ENCODE measurements around the gene FRYL. TPM values are rescaled to one million over a fixed set of nuclear protein-coding genes. Genes with fewer than 3 reads are reported as not detected.
"Not testable (repeated sequence)": the region's sequence is repeated elsewhere in the genome, so short reads cannot be mapped to it uniquely, and the experiment has no call there.

The FRYL gene
- total RNA-seq (38.3 TPM), polyA plus RNA-seq (ENCODE audit: insufficient read depth in 1 of 8, insufficient read length in 8 of 8, low replicate concordance in 1 of 8) (10 to 100 TPM; 14.9 to 25.9 (median 19.4) TPM)
- long read RNA-seq, donor 1 = 0 reads
- long read RNA-seq, donor 2 = 0 reads
- long read RNA-seq, donor 3 = 0 reads
- long read RNA-seq, donor 4 = 0 reads
- long read RNA-seq, donor 5, partial matches to known transcripts = 5 of 5 reads
- long read RNA-seq, donor 5, other reads (novel, unspliced or antisense) = 0 of 5 reads
- long read RNA-seq, donor 6 = 0 reads
- long read RNA-seq, donor 7 = 0 reads
- long read RNA-seq, donor 8, partial matches to known transcripts = 0 of 1 reads
- long read RNA-seq, donor 8, other reads (novel, unspliced or antisense) = 0 of 1 reads
- long read RNA-seq, donor 9 = 0 reads
- long read RNA-seq, donor 10 = 0 reads
- long read RNA-seq, donor 11, partial matches to known transcripts = 0 of 1 reads
- long read RNA-seq, donor 11, other reads (novel, unspliced or antisense) = 0 of 1 reads

DNA sequence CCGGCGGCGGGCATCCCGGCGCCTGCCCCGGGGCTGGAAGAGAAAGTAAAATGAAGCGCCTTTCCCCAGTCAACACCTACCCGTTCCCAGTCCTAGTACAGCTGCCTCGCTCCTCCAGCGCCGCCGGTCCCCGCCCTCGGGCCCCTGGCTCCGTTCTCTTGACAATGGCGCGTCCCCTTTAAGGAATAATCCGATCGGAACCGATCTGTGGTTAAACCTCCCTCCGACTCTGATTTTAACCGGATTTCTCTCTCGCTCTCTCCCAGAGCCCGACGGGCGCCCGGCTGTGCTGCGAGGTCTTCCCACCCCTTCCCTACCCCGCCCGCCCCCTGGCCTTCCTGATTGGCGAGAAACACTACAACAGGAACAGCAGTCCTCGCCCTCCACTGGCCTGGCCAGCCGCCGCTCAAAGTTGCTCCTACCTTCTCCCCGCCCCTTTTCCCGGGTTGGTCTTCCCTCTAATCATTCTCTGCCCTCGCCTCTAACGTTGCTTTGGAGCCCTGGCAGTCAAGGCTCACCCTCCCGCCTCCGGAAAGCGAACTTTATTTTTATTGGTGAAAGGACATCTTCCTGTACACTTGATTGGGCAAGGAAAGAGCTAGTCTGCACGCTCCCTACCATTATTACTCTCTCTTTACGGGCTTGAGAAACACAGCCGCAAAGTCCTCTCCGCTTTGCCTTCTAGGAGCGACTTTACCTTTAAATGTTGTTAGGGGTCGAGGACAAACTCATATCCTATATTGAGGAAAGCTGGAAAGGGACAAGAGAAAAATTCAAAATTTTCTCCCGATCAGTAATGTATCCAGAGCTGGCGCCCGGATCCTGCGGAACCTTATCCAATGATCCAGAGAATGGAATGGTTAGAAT, at the start of gene FRYL:
FRYL (minus strand) TSS at position 282 of the 867 bp plus-strand sequence. CDS start 145,869 bp downstream, outside the sequence.
- Histone ChIP-seq H3K4me3 (ENCODE audit: low read length) (peak within 1 kb of the TSS; percentile 94), H3K9me3 (replicated peaks; ENCODE audit: control insufficient read depth, low read depth, low read length) (no peaks in the 10 kb centered on the region), H3K27me3 (ENCODE audit: control insufficient read depth, insufficient read depth, low read length) (no peaks in the 10 kb centered on the region), H3K27ac (ENCODE audit: low read length) (peak within 1 kb of the TSS; percentile 99), H3K36me3 (ENCODE audit: control insufficient read depth, insufficient read depth, low read length) (no peaks in the 10 kb centered on the region), H3K4me1 (ENCODE audit: control insufficient read depth, insufficient read depth, low read length) (peaks cover 9% of the 10 kb centered on the region)
- WGBS (ENCODE audit: insufficient coverage) = under 1% methylated on average over 35 of the region's 51 CpGs
- DNase-seq = peak; percentile 100

DNA sequence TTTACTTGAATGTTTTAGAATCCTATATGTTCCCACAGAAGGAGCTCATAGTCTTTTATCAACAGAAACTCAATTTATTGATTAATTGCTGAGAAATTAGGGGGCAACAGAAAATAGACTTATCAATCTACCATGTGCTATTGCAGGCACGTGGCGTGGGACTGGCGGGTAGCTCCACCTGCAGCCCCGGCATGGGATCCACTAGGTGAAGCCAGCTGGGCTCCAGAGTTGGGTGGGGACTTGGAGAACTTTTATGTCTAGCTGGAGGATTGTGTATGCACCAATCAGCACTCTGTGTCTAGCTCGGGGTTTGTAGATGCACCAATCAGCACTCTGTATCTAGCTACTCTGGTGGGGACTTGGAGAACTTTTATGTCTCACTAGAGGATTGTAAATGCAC, 47.5 kb upstream of the FRYL start:
- WGBS (ENCODE audit: insufficient coverage) = 100% methylated on average over 1 of the region's 5 CpGs
- no peaks in the 10 kb centered on the region for H3K9me3 ChIP-seq (replicated peaks; ENCODE audit: control insufficient read depth, low read depth, low read length)

GRCh38 chr4:48821431-48821830, 41.4 kb upstream of the FRYL start:
- H3K4me1 ChIP-seq (ENCODE audit: control insufficient read depth, insufficient read depth, low read length); H3K9me3 ChIP-seq (replicated peaks; ENCODE audit: control insufficient read depth, low read depth, low read length); H3K27me3 ChIP-seq (ENCODE audit: control insufficient read depth, insufficient read depth, low read length); H3K36me3 ChIP-seq (ENCODE audit: control insufficient read depth, insufficient read depth, low read length); H3K27ac ChIP-seq (ENCODE audit: low read length); H3K4me3 ChIP-seq (ENCODE audit: low read length); DNase-seq: not testable (repeated sequence)
- WGBS (ENCODE audit: insufficient coverage) = no CpG with 5 or more reads among the region's 2 CpGs

More for the DNA sequence above, 47.5 kb upstream of the FRYL start:
- H3K27ac ChIP-seq (ENCODE audit: low read length) = no peak overlapping the region
- H3K27me3 ChIP-seq (ENCODE audit: control insufficient read depth, insufficient read depth, low read length) = peaks cover 2% of the 10 kb centered on the region
- no peak overlapping the region for H3K4me3 ChIP-seq (ENCODE audit: low read length)
- no peaks in the 10 kb centered on the region for H3K36me3 ChIP-seq (ENCODE audit: control insufficient read depth, insufficient read depth, low read length)
- DNase-seq = no peak
- peaks cover 2% of the 10 kb centered on the region for H3K4me1 ChIP-seq (ENCODE audit: control insufficient read depth, insufficient read depth, low read length)

- 76% methylated on average over 4 of the region's 6 CpGs for WGBS (ENCODE audit: insufficient coverage)
- Histone ChIP-seq H3K4me1 (ENCODE audit: control insufficient read depth, insufficient read depth, low read length) (no peaks in the 10 kb centered on the region), H3K4me3 (ENCODE audit: low read length) (no peak overlapping the region), H3K9me3 (replicated peaks; ENCODE audit: control insufficient read depth, low read depth, low read length) (no peaks in the 10 kb centered on the region), H3K27me3 (ENCODE audit: control insufficient read depth, insufficient read depth, low read length) (no peaks in the 10 kb centered on the region), H3K36me3 (ENCODE audit: control insufficient read depth, insufficient read depth, low read length) (no peaks in the 10 kb centered on the region), H3K27ac (ENCODE audit: low read length) (no peak overlapping the region)
- DNase-seq = no peak
Observed at GRCh38 chr4:48816971-48817370, 36.9 kb upstream of the FRYL start.

- not testable (repeated sequence) for H3K4me1 ChIP-seq (ENCODE audit: control insufficient read depth, insufficient read depth, low read length); H3K36me3 ChIP-seq (ENCODE audit: control insufficient read depth, insufficient read depth, low read length); H3K27me3 ChIP-seq (ENCODE audit: control insufficient read depth, insufficient read depth, low read length); H3K9me3 ChIP-seq (replicated peaks; ENCODE audit: control insufficient read depth, low read depth, low read length); H3K4me3 ChIP-seq (ENCODE audit: low read length); H3K27ac ChIP-seq (ENCODE audit: low read length); DNase-seq
- 95% methylated on average over 4 of the region's 7 CpGs for WGBS (ENCODE audit: insufficient coverage)
Observed at GRCh38 chr4:48816297-48816696, 36.2 kb upstream of the FRYL start.

- DNase-seq = peak; percentile 9
- H3K27ac ChIP-seq (ENCODE audit: low read length) = no peak overlapping the region
- H3K4me1 ChIP-seq (ENCODE audit: control insufficient read depth, insufficient read depth, low read length) = no peaks in the 10 kb centered on the region
- no peaks in the 10 kb centered on the region for H3K36me3 ChIP-seq (ENCODE audit: control insufficient read depth, insufficient read depth, low read length)
- H3K27me3 ChIP-seq (ENCODE audit: control insufficient read depth, insufficient read depth, low read length) = no peaks in the 10 kb centered on the region
- no peaks in the 10 kb centered on the region for H3K9me3 ChIP-seq (replicated peaks; ENCODE audit: control insufficient read depth, low read depth, low read length)
- no peak overlapping the region for H3K4me3 ChIP-seq (ENCODE audit: low read length)
- WGBS (ENCODE audit: insufficient coverage) = 58% methylated on average over 2 of the region's 2 CpGs
Observed at GRCh38 chr4:48815483-48815882, 35.4 kb upstream of the FRYL start.

GRCh38 chr4:48813964-48814363, 33.9 kb upstream of the FRYL start:
- peak; percentile 37 for DNase-seq
- Histone ChIP-seq H3K27me3 (ENCODE audit: control insufficient read depth, insufficient read depth, low read length) (no peaks in the 10 kb centered on the region), H3K9me3 (replicated peaks; ENCODE audit: control insufficient read depth, low read depth, low read length) (no peaks in the 10 kb centered on the region), H3K4me3 (ENCODE audit: low read length) (no peak overlapping the region), H3K36me3 (ENCODE audit: control insufficient read depth, insufficient read depth, low read length) (no peaks in the 10 kb centered on the region), H3K27ac (ENCODE audit: low read length) (no peak overlapping the region), H3K4me1 (ENCODE audit: control insufficient read depth, insufficient read depth, low read length) (no peaks in the 10 kb centered on the region)
- WGBS (ENCODE audit: insufficient coverage) = 29% methylated on average over 1 of the region's 1 CpG

GRCh38 chr4:48812866-48813265, 32.8 kb upstream of the FRYL start:
- Histone ChIP-seq H3K4me3 (ENCODE audit: low read length) (no peak overlapping the region), H3K27me3 (ENCODE audit: control insufficient read depth, insufficient read depth, low read length) (no peaks in the 10 kb centered on the region), H3K4me1 (ENCODE audit: control insufficient read depth, insufficient read depth, low read length) (no peaks in the 10 kb centered on the region), H3K27ac (ENCODE audit: low read length) (no peak overlapping the region), H3K36me3 (ENCODE audit: control insufficient read depth, insufficient read depth, low read length) (no peaks in the 10 kb centered on the region), H3K9me3 (replicated peaks; ENCODE audit: control insufficient read depth, low read depth, low read length) (no peaks in the 10 kb centered on the region)
- WGBS (ENCODE audit: insufficient coverage) = 100% methylated on average over 2 of the region's 6 CpGs
- DNase-seq = no peak

- no peaks in the 10 kb centered on the region for H3K36me3 ChIP-seq (ENCODE audit: control insufficient read depth, insufficient read depth, low read length)
- WGBS (ENCODE audit: insufficient coverage) = 69% methylated on average over 4 of the region's 8 CpGs
- no peak for DNase-seq
- H3K27me3 ChIP-seq (ENCODE audit: control insufficient read depth, insufficient read depth, low read length) = no peaks in the 10 kb centered on the region
- H3K9me3 ChIP-seq (replicated peaks; ENCODE audit: control insufficient read depth, low read depth, low read length) = no peaks in the 10 kb centered on the region
- no peak overlapping the region for H3K27ac ChIP-seq (ENCODE audit: low read length)
- H3K4me1 ChIP-seq (ENCODE audit: control insufficient read depth, insufficient read depth, low read length) = peaks cover 2% of the 10 kb centered on the region
- H3K4me3 ChIP-seq (ENCODE audit: low read length) = no peak overlapping the region
Observed at GRCh38 chr4:48804584-48805301, 24.7 kb upstream of the FRYL start.
